ENCODE measurements around the gene GAPVD1.

Gene GAPVD1

GRCh38 chr9:125407974-125408900 is 146.6 kb downstream of the GAPVD1 start:
- TF ChIP-seq, protein P1, sequence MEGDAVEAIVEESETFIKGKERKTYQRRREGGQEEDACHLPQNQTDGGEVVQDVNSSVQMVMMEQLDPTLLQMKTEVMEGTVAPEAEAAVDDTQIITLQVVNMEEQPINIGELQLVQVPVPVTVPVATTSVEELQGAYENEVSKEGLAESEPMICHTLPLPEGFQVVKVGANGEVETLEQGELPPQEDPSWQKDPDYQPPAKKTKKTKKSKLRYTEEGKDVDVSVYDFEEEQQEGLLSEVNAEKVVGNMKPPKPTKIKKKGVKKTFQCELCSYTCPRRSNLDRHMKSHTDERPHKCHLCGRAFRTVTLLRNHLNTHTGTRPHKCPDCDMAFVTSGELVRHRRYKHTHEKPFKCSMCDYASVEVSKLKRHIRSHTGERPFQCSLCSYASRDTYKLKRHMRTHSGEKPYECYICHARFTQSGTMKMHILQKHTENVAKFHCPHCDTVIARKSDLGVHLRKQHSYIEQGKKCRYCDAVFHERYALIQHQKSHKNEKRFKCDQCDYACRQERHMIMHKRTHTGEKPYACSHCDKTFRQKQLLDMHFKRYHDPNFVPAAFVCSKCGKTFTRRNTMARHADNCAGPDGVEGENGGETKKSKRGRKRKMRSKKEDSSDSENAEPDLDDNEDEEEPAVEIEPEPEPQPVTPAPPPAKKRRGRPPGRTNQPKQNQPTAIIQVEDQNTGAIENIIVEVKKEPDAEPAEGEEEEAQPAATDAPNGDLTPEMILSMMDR (IDR thresholded peaks at IDR 0.05; ENCODE audit: low read depth, low read length, missing control alignments): peak; percentile 78
- DNase-seq (ENCODE audit: low read depth): peak; percentile 28
- in situ Hi-C loops (cut with HindIII; ENCODE audit: low sequenced_read_pairs): no loop called here
- H3K4me3 ChIP-seq (ENCODE audit: low read depth, low read length): peak overlapping the region; percentile 45

- no peak for DNase-seq (ENCODE audit: low read depth)
- in situ Hi-C loops (cut with HindIII; ENCODE audit: low sequenced_read_pairs): no loop called here
- TF ChIP-seq, protein P1 (IDR thresholded peaks at IDR 0.05; ENCODE audit: low read depth, low read length, missing control alignments): no peak
- no peak overlapping the region for H3K4me3 ChIP-seq (ENCODE audit: low read depth, low read length)
Measured at GRCh38 chr9:125409217-125409636, 147.6 kb downstream of the GAPVD1 start.

DNA sequence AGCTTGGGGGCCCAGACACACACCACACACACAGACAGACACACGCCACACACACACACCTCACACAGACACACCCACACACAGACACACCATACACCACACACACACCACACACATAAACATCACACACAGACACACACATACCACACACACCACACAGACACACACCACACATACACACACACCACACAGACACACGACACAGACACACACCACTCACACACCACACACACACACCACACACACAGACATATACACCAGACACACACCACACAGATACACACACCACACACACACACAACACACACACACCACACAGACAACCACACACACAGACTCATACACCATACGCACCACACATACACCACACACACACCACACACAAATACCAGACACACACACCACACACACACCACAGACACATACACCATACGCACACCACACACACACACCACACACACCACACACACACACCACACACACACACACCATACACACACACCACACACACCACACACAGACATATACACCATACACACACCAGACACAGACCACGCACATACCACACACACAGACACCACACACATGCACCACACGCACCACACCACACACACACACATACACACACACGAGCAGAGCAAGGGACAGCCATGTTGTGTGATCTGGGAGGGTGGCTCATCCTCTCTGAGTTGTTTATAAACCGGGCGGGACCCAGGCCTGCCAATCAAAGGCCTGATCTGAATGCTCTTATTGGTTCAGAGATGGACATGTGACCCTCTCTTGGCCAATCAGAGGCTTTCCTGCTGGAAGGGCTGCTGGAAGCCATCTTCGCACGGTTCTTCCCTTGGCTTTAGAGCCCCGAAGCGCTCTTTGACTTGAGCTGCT is 148.3 kb downstream of the GAPVD1 start:
- DNase-seq (ENCODE audit: low read depth): no peak
- TF ChIP-seq, protein P1 (IDR thresholded peaks at IDR 0.05; ENCODE audit: low read depth, low read length, missing control alignments): no peak
- in situ Hi-C loops (cut with HindIII; ENCODE audit: low sequenced_read_pairs): no loop called here
- no peak overlapping the region for H3K4me3 ChIP-seq (ENCODE audit: low read depth, low read length)

- in situ Hi-C loops (cut with HindIII; ENCODE audit: low sequenced_read_pairs): no loop called here
- no peak for DNase-seq (ENCODE audit: low read depth)
- TF ChIP-seq, protein P1 (IDR thresholded peaks at IDR 0.05; ENCODE audit: low read depth, low read length, missing control alignments): no peak
- no peak overlapping the region for H3K4me3 ChIP-seq (ENCODE audit: low read depth, low read length)
Measured at GRCh38 chr9:125410522-125410894, 148.9 kb downstream of the GAPVD1 start.

DNA sequence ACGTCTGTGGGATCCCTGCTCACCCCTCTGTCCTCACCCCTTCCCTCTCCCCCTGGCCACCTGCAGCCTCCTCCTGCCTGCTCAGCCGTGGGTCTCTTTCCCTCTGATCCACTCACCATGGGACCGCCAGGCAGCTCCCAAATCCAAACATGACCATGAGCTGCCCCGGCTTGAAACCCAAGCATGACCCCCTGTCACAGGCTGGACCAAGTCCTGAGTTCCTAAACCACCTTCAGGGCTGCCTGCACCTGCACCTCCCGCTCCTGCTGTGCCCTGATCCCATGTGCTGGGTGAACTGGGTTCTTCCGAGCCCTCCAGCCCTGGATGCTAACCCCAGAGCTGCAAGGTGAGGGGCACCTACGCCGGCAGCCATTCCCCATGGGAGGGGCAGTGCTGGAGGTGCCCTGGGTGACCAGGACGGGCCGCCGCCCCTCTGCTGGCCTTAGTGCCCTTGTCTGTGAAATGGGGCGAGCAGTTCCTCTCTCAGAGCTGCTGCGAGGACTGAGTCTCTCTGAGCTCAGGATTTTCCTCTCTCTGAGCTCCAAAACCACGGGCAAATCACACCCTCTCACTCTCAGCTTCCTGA is 149.6 kb downstream of the GAPVD1 start:
- no peak overlapping the region for H3K4me3 ChIP-seq (ENCODE audit: low read depth, low read length)

More for the DNA sequence above, 149.6 kb downstream of the GAPVD1 start:
- no peak for DNase-seq (ENCODE audit: low read depth)
- TF ChIP-seq, protein P1 (IDR thresholded peaks at IDR 0.05; ENCODE audit: low read depth, low read length, missing control alignments): no peak
- in situ Hi-C loops (cut with HindIII; ENCODE audit: low sequenced_read_pairs): no loop called here

Measured in astrocyte of the cerebellum (primary cell).